ENCODE data around the gene CAMK2G. TPM values are rescaled to one million over a fixed set of nuclear protein-coding genes. Genes with fewer than 3 reads are reported as not detected.

Gene CAMK2G
- total and polyA plus RNA-seq, 4 donors: 6.8 to 18.3 (median 9.9) TPM

- TF ChIP-seq JUND (IDR thresholded peaks at IDR 0.05) (no peak), SP1 (IDR thresholded peaks at IDR 0.05) (no peak)
- Histone ChIP-seq H3K27ac (ENCODE audit: low read depth in 1 of 2, low read length in 2 of 2) (peak within 1 kb of the TSS; percentile 21 to 47), H3K9me3 (ENCODE audit: control insufficient read depth in 4 of 4, low read length in 3 of 4) (no peaks in the 10 kb centered on the region), H3K36me3 (ENCODE audit: control insufficient read depth in 4 of 4, insufficient read depth in 3 of 4, low read depth in 1 of 4, low read length in 3 of 4) (no peaks in the 10 kb centered on the region), H3K4me1 (ENCODE audit: control insufficient read depth in 4 of 4, insufficient read depth in 4 of 4, low read length in 3 of 4) (peaks cover 4 to 20% (median 13%) of the 10 kb centered on the region in 4 donors), H3K9ac (ENCODE audit: low read depth in 1 of 2, low read length in 2 of 2) (no peak within 1 kb of the TSS), H3K4me3 (ENCODE audit: low read depth in 1 of 3, low read length in 3 of 3) (peak within 1 kb of the TSS; percentile 35 to 53 (median 44)), H3K27me3 (ENCODE audit: control insufficient read depth in 4 of 4, insufficient read depth in 4 of 4, low read length in 3 of 4) (no peaks in the 10 kb centered on the region)
- DNase-seq (ENCODE audit: low spot score): no peak
- 2% methylated on average over 74 of the region's 74 CpGs for WGBS
Observed at GRCh38 chr10:73910764-73911552, 36.6 kb upstream of the CAMK2G start, which contains the start of gene PLAU. Gene PLAU (plus strand): TSS chr10:73911132. CDS start chr10:73911556, 424 bp downstream.

GRCh38 chr10:73910401-73910763 is 36.0 kb upstream of the CAMK2G start:
- Histone ChIP-seq H3K27ac (ENCODE audit: low read depth in 1 of 2, low read length in 2 of 2) (no peak overlapping the region), H3K9ac (ENCODE audit: low read depth in 1 of 2, low read length in 2 of 2) (no peak overlapping the region), H3K4me3 (ENCODE audit: low read depth in 1 of 3, low read length in 3 of 3) (peak overlapping the region in 2 of 3 donors; percentile 44 to 53), H3K9me3 (ENCODE audit: control insufficient read depth in 4 of 4, low read length in 3 of 4) (no peaks in the 10 kb centered on the region), H3K36me3 (ENCODE audit: control insufficient read depth in 4 of 4, insufficient read depth in 3 of 4, low read depth in 1 of 4, low read length in 3 of 4) (no peaks in the 10 kb centered on the region), H3K27me3 (ENCODE audit: control insufficient read depth in 4 of 4, insufficient read depth in 4 of 4, low read length in 3 of 4) (no peaks in the 10 kb centered on the region), H3K4me1 (ENCODE audit: control insufficient read depth in 4 of 4, insufficient read depth in 4 of 4, low read length in 3 of 4) (peaks cover 4 to 21% (median 13%) of the 10 kb centered on the region in 4 donors)
- 23% methylated on average over 9 of the region's 9 CpGs for WGBS
- TF ChIP-seq GABPA (IDR thresholded peaks at IDR 0.05 in 1 of 2, conservative IDR thresholded peaks at IDR 0.05 in 1 of 2) (no peak), FOXA2 (IDR thresholded peaks at IDR 0.05) (no peak), YY1 (IDR thresholded peaks at IDR 0.05) (no peak), CTCF (IDR thresholded peaks at IDR 0.05; ENCODE audit: low read depth, low read length, missing input control) (no peak), FOXA1 (IDR thresholded peaks at IDR 0.05) (no peak), ZBTB33 (IDR thresholded peaks at IDR 0.05) (no peak), EGR1 (IDR thresholded peaks at IDR 0.05; ENCODE audit: low read depth in 2 of 2) (no peak), NR2F2 (IDR thresholded peaks at IDR 0.05) (no peak), JUND (IDR thresholded peaks at IDR 0.05) (no peak)
- TF ChIP-seq, protein P1, sequence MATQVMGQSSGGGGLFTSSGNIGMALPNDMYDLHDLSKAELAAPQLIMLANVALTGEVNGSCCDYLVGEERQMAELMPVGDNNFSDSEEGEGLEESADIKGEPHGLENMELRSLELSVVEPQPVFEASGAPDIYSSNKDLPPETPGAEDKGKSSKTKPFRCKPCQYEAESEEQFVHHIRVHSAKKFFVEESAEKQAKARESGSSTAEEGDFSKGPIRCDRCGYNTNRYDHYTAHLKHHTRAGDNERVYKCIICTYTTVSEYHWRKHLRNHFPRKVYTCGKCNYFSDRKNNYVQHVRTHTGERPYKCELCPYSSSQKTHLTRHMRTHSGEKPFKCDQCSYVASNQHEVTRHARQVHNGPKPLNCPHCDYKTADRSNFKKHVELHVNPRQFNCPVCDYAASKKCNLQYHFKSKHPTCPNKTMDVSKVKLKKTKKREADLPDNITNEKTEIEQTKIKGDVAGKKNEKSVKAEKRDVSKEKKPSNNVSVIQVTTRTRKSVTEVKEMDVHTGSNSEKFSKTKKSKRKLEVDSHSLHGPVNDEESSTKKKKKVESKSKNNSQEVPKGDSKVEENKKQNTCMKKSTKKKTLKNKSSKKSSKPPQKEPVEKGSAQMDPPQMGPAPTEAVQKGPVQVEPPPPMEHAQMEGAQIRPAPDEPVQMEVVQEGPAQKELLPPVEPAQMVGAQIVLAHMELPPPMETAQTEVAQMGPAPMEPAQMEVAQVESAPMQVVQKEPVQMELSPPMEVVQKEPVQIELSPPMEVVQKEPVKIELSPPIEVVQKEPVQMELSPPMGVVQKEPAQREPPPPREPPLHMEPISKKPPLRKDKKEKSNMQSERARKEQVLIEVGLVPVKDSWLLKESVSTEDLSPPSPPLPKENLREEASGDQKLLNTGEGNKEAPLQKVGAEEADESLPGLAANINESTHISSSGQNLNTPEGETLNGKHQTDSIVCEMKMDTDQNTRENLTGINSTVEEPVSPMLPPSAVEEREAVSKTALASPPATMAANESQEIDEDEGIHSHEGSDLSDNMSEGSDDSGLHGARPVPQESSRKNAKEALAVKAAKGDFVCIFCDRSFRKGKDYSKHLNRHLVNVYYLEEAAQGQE (IDR thresholded peaks at IDR 0.05): no peak
- TF ChIP-seq, protein P2, sequence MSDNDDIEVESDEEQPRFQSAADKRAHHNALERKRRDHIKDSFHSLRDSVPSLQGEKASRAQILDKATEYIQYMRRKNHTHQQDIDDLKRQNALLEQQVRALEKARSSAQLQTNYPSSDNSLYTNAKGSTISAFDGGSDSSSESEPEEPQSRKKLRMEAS (IDR thresholded peaks at IDR 0.05): no peak
- no peak for DNase-seq (ENCODE audit: low spot score)
